Endothelial cell of umbilical vein (primary cell): ENCODE measurements around the gene KIAA1614. TPM values are rescaled to one million over a fixed set of nuclear protein-coding genes. Genes with fewer than 3 reads are reported as not detected.

Source experiments
- BruUV-seq: library from RNA; stranded (reverse); fragments of 400-500 nt; replicated peaks from 2 replicates; lab custom pipeline; 2021; lab: Mats Ljungman, UMichigan
- CTCF ChIA-PET: fragments of 300-600, 350-600 bp; sonication (Branson Sonifier 250); formaldehyde crosslinking; loops from one replicate; lab custom pipeline; 2021; ENCODE audit warnings: antibody characterized with exemption, inconsistent platforms; lab: Charles Lee
- POLR2A ChIA-PET: fragments of 300-600, 350-600 bp; sonication (Branson Sonifier 250); formaldehyde crosslinking; loops from one replicate; lab custom pipeline; 2021; ENCODE audit warnings: antibody characterized with exemption, inconsistent platforms; lab: Charles Lee
- DNase-seq: peaks from one replicate; pipeline ENCODE4 v3.0.0-alpha.2; 2011; ENCODE audit warnings: low read depth, low spot score
- FAIRE-seq: peaks from 2 replicates; lab custom pipeline; 2011; peaks lifted over from hg19 to GRCh38; lab: Jason Lieb, UNC
- H2AFZ ChIP-seq: 2 replicates; pipeline ENCODE4 v1.6.0; 2012; ENCODE audit warnings: low read depth, low read length, control low read depth, inconsistent platforms
- H3K27ac ChIP-seq: 2 replicates; pipeline ENCODE4 v1.5.1; 2011; ENCODE audit warnings: low read depth, mild to moderate bottlenecking, control low read depth, low read length, moderate library complexity; ENCODE audit not compliant: insufficient read depth
- H3K27me3 ChIP-seq, 2 experiments: 2 replicates each; pipeline versions ENCODE4 v1.6.0 to v1.6.1; 2011; ENCODE audit warnings: low read length in 2 of 2, mixed read lengths in 1 of 2; ENCODE audit not compliant: control insufficient read depth in 2 of 2, insufficient read depth in 2 of 2
- H3K36me3 ChIP-seq, 2 experiments: 2 replicates in 1 of 2; 3 replicates in 1 of 2; pipeline ENCODE4 v1.5.1; 2011; ENCODE audit warnings: low read length in 2 of 2, mild to moderate bottlenecking in 1 of 2, moderate library complexity in 1 of 2; ENCODE audit not compliant: control insufficient read depth in 2 of 2, insufficient read depth in 2 of 2; ENCODE audit errors: extremely low read depth in 1 of 2
- H3K4me1 ChIP-seq: 3 replicates; pipeline ENCODE4 v1.5.1; 2011; ENCODE audit warnings: mild to moderate bottlenecking, low read length; ENCODE audit not compliant: control insufficient read depth, insufficient read depth; ENCODE audit errors: extremely low read depth
- H3K4me2 ChIP-seq: 2 replicates; pipeline ENCODE4 v1.6.1; 2011; ENCODE audit warnings: low read length, control low read depth, mixed read lengths; ENCODE audit not compliant: insufficient read depth
- H3K4me3 ChIP-seq, 3 experiments: fragments of 200-600 bp in 1 of 3; sonication (generic), shearing (Covaris generic) in 1 of 3; replicated peaks in 1 of 3; 2 replicates each; pipeline ENCODE4 v1.5.1; 2011 to 2016; ENCODE audit warnings: control low read depth in 3 of 3, low read length in 3 of 3, mild to moderate bottlenecking in 2 of 3, inconsistent platforms in 1 of 3, low read depth in 1 of 3, moderate library complexity in 1 of 3; ENCODE audit not compliant: insufficient read depth in 1 of 3
- H3K79me2 ChIP-seq: 2 replicates; pipeline ENCODE4 v1.6.0; 2012; ENCODE audit warnings: low read length, inconsistent platforms; ENCODE audit not compliant: control insufficient read depth, insufficient read depth
- H3K9ac ChIP-seq: replicated peaks from 2 replicates; pipeline ENCODE3; 2011; ENCODE audit warnings: low read length, control low read depth; ENCODE audit not compliant: insufficient read depth; ENCODE audit errors: extremely low read depth
- H3K9me1 ChIP-seq: replicated peaks from 3 replicates; pipeline ENCODE4 v1.6.0; 2011; ENCODE audit warnings: mild to moderate bottlenecking, low read length; ENCODE audit not compliant: control insufficient read depth, insufficient read depth; ENCODE audit errors: extremely low read depth
- H3K9me3 ChIP-seq: replicated peaks from 2 replicates; pipeline ENCODE4 v1.5.1; 2012; ENCODE audit warnings: low read length, inconsistent platforms; ENCODE audit not compliant: control insufficient read depth, insufficient read depth
- H4K20me1 ChIP-seq: replicated peaks from 2 replicates; pipeline ENCODE3; 2011; ENCODE audit warnings: mild to moderate bottlenecking, low read length; ENCODE audit not compliant: control insufficient read depth, insufficient read depth; ENCODE audit errors: extremely low read depth
- CTCF ChIP-seq, 2 donors: IDR thresholded peaks; 1 replicate in 1 of 2; 2 replicates in 1 of 2; pipeline ENCODE4 v1.5.1; 2011; ENCODE audit warnings: low read length in 2 of 2, mild to moderate bottlenecking in 2 of 2, moderate library complexity in 2 of 2, control low read depth in 1 of 2, inconsistent platforms in 1 of 2, low read depth in 1 of 2; ENCODE audit not compliant: insufficient read depth in 1 of 2; ENCODE audit errors: extremely low read depth in 1 of 2
- EZH2 ChIP-seq: IDR thresholded peaks from 2 replicates; pipeline ENCODE4 v1.6.1; 2012; ENCODE audit warnings: borderline replicate concordance, low read depth, mild to moderate bottlenecking, moderate library complexity, low read length, inconsistent platforms; ENCODE audit not compliant: severe bottlenecking
- FOS ChIP-seq: IDR thresholded peaks from 2 replicates; pipeline ENCODE4 v1.6.1; 2011; ENCODE audit warnings: mild to moderate bottlenecking, low read length, moderate library complexity, borderline replicate concordance; ENCODE audit not compliant: insufficient read depth
- JUN ChIP-seq: IDR thresholded peaks from 2 replicates; pipeline ENCODE4 v1.6.1; 2011; ENCODE audit warnings: borderline replicate concordance, low read depth; ENCODE audit not compliant: insufficient read length, insufficient read depth
- MYC ChIP-seq: IDR thresholded peaks from one replicate; pipeline ENCODE4 v1.6.1; 2011; ENCODE audit warnings: mild to moderate bottlenecking, low read depth, low read length
- POLR2A ChIP-seq: IDR thresholded peaks from 2 replicates; pipeline ENCODE4 v1.6.1; 2012; ENCODE audit warnings: low read depth, mild to moderate bottlenecking, control low read depth, low read length
- dilution Hi-C: fragments of 300-500 bp; cut with MboI; formaldehyde crosslinking; loops from one replicate; pipeline ENCODE4 v1.15.0; 2019; ENCODE audit warnings: low sequenced_read_pairs; ENCODE audit not compliant: extremely low pct_ligation_motif_present
- intact Hi-C: fragments of 100-400 bp; cut with micrococcal nuclease; formaldehyde crosslinking; loops from one replicate; pipeline ENCODE4 v1.10.0; 2022
- polyA plus RNA-seq, 4 experiments: library from polyadenylated mRNA; depleted of rRNA in 3 of 4; stranded (reverse) in 3 of 4; unstranded in 1 of 4; fragments of >200 nt; gene quantifications; 2 replicates each; pipeline versions ENCODE4 v1.2.1 to v1.2.3, GENCODE V29; 2011 to 2012; ENCODE audit warnings: missing spikeins in 1 of 4
- total RNA-seq: library from RNA; stranded (reverse); gene quantifications from 2 replicates; pipeline ENCODE4 v1.2.3, GENCODE V29; 2021

Gene KIAA1614
- total and polyA plus RNA-seq, 2 donors (not counting 3 experiments of a cell fraction or from before 2014, with no cell fraction given) = 1.0 to 2.0 TPM

GRCh38 chr1:180889325-180889724, 23.4 kb upstream of the KIAA1614 start:
- Histone ChIP-seq H2AFZ (no peak overlapping the region), H3K79me2 (no peaks in the 10 kb centered on the region), H3K27ac (no peak overlapping the region), H3K9me3 (no peaks in the 10 kb centered on the region), H4K20me1 (no peaks in the 10 kb centered on the region), H3K4me2 (no peak overlapping the region), H3K27me3 (no peaks in the 10 kb centered on the region), H3K4me1 (peaks cover 2% of the 10 kb centered on the region), H3K4me3 (no peak overlapping the region), H3K9me1 (no peaks in the 10 kb centered on the region), H3K9ac (no peak overlapping the region), H3K36me3 (no peaks in the 10 kb centered on the region)
- CTCF ChIA-PET = no interaction called here
- intact Hi-C loops (no loop called here), dilution Hi-C loops (no loop called here)
- TF ChIP-seq POLR2A (no peak), MYC (no peak), FOS (no peak), JUN (no peak), EZH2 (no peak)
- FAIRE-seq (no peak), DNase-seq (no peak)
- BruUV-seq = no TSS peak
- POLR2A ChIA-PET = no interaction called here

DNA sequence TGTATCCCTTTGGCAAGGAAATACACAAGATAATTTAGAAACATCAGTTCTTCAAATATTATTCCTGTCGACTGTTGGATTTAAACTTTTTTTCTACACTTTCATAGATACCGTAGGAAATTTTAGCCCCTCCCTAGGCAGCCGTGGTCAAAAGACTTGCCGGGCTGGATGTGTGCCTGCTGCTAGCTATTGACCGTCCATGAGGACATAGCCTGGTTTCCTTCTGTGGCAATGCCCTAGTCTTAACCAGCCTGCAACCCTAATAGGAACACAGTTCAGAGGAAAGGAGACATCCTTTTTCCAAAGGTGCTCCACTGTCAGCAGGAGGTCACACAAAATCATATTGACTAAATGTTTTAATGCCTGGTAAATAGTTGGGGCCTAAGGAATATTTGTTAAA, 20.4 kb upstream of the KIAA1614 start:
- Histone ChIP-seq H3K27me3 (no peaks in the 10 kb centered on the region), H4K20me1 (no peaks in the 10 kb centered on the region), H3K27ac (no peak overlapping the region), H3K36me3 (no peaks in the 10 kb centered on the region), H3K9ac (no peak overlapping the region), H3K9me3 (no peaks in the 10 kb centered on the region), H3K4me2 (no peak overlapping the region), H3K4me3 (no peak overlapping the region), H3K79me2 (no peaks in the 10 kb centered on the region), H3K4me1 (peaks cover 2% of the 10 kb centered on the region), H2AFZ (no peak overlapping the region), H3K9me1 (no peaks in the 10 kb centered on the region)
- no TSS peak for BruUV-seq
- FAIRE-seq (no peak), DNase-seq (no peak)
- intact Hi-C loops = loop anchor here (10.0 kb wide), 1 partner anchor 533 kb away; no protein-coding TSS in a partner anchor
- ChIA-PET POLR2A (interaction anchor here (0.6 to 0.9 kb wide), 2 partner anchors 51 to 212 kb away, joined by 3 to 6 read pairs; no protein-coding TSS in a partner anchor), CTCF (interaction anchor here (0.6 to 1.3 kb wide), 2 partner anchors 21 to 274 kb away, joined by 3 read pairs; no protein-coding TSS in a partner anchor)
- TF ChIP-seq JUN = no peak
- TF ChIP-seq CTCF (IDR thresholded peaks at IDR 0.05; ENCODE audit: extremely low read depth in 1 of 2, insufficient read depth in 1 of 2, low read depth in 1 of 2, low read length in 2 of 2) = no peak
- no peak for TF ChIP-seq FOS
- dilution Hi-C loops = no loop called here
